A549 (cell line): ENCODE data around the gene UTF1. TPM values are rescaled to one million over a fixed set of nuclear protein-coding genes. Genes with fewer than 3 reads are reported as not detected.

Experiments
- ATAC-seq, 2 experiments: fragments of 200-7000 bp in 1 of 2; fragments of >200 bp in 1 of 2; cut with Nextera tagmentation in 1 of 2; cut with Tn5 transposase in 1 of 2; 3 replicates each; pipeline versions ENCODE4 v1.8.0 to v1.9.1; 2018 to 2020; ENCODE audit warnings: mild to moderate bottlenecking in 1 of 2, moderate library complexity in 1 of 2
- CTCF ChIA-PET: fragments of 300-600 bp; sonication (Branson Sonifier 250); formaldehyde crosslinking; extraction: SDS; loops from one replicate; lab custom pipeline; 2021; ENCODE audit warnings: antibody characterized with exemption, inconsistent platforms; lab: Yijun Ruan, JAX
- POLR2A ChIA-PET: fragments of 350-600 bp; formaldehyde crosslinking; extraction: SDS; loops from one replicate; lab custom pipeline; 2021; ENCODE audit warnings: antibody characterized with exemption, inconsistent platforms; lab: Yijun Ruan, JAX
- DNase-seq, 2 experiments: peaks; one replicate each; pipeline versions ENCODE4 v3.0.0 to v3.0.0-alpha.2; 2011 to 2016; ENCODE audit warnings: low read depth in 1 of 2, low spot score in 1 of 2
- FAIRE-seq: peaks from 2 replicates; lab custom pipeline; 2011; peaks lifted over from hg19 to GRCh38; lab: Jason Lieb, UNC
- H3K27ac ChIP-seq, 2 experiments: fragments of >200 bp; sonication (Bioruptor Twin); formaldehyde crosslinking; 3 replicates each; pipeline ENCODE4 v1.5.1; 2016 to 2017
- H3K4me1 ChIP-seq: fragments of >200 bp; sonication (Bioruptor Twin); formaldehyde crosslinking; 3 replicates; pipeline ENCODE4 v1.6.1; 2016
- H3K4me2 ChIP-seq: fragments of >200 bp; sonication (Bioruptor Twin); formaldehyde crosslinking; 3 replicates; pipeline ENCODE4 v1.6.1; 2016
- H3K4me3 ChIP-seq: fragments of >200 bp; sonication (Bioruptor Twin); formaldehyde crosslinking; 3 replicates; pipeline ENCODE4 v1.5.1; 2016
- H3K9me3 ChIP-seq: fragments of >200 bp; sonication (Bioruptor Twin); formaldehyde crosslinking; 3 replicates; pipeline ENCODE4 v1.6.1; 2016
- ATOH8 ChIP-seq: fragments of 250-450 bp; sonication (Bioruptor Pico); IDR thresholded peaks from 2 replicates; pipeline ENCODE4 v1.5.0; 2020; ENCODE audit warnings: low read depth, mild to moderate bottlenecking, moderate library complexity
- CBX2 ChIP-seq: fragments of 200-600 bp; sonication (generic); IDR thresholded peaks from 2 replicates; pipeline ENCODE4 v1.6.1; 2016; ENCODE audit warnings: low read depth, mild to moderate bottlenecking, borderline replicate concordance
- CBX8 ChIP-seq: fragments of 200-600 bp; sonication (generic); IDR thresholded peaks from 2 replicates; pipeline ENCODE4 v1.6.1; 2016
- EHF ChIP-seq: fragments of 250-450 bp; sonication (Bioruptor Pico); IDR thresholded peaks from 2 replicates; pipeline ENCODE4 v1.5.0; 2020; ENCODE audit warnings: mild to moderate bottlenecking
- EHMT2 ChIP-seq: fragments of 200-600 bp; sonication (generic); IDR thresholded peaks from 2 replicates; pipeline ENCODE4 v1.6.1; 2016; ENCODE audit warnings: antibody characterized with exemption, low read depth, mild to moderate bottlenecking, moderate library complexity
- EP300 ChIP-seq, 2 experiments: fragments of >200 bp; sonication (Bioruptor Twin); formaldehyde crosslinking; IDR thresholded peaks; 2 replicates in 1 of 2; 3 replicates in 1 of 2; pipeline ENCODE4 v1.6.1; 2016 to 2017
- FOSL2 ChIP-seq, 2 experiments: fragments of 450-650 bp in 1 of 2; fragments of >200 bp in 1 of 2; sonication (Bioruptor Twin) in 1 of 2; formaldehyde crosslinking; IDR thresholded peaks; 2 replicates each; pipeline versions ENCODE4 v1.5.0 to v1.6.1; 2016 to 2020; ENCODE audit warnings: mild to moderate bottlenecking in 1 of 2, moderate library complexity in 1 of 2
- GATA3 ChIP-seq: IDR thresholded peaks from 2 replicates; pipeline ENCODE4 v1.6.1; 2012; ENCODE audit warnings: borderline replicate concordance
- HDAC2 ChIP-seq: fragments of 200-600 bp; sonication (generic); IDR thresholded peaks from 2 replicates; pipeline ENCODE4 v1.6.1; 2016
- HEYL ChIP-seq: fragments of 250-450 bp; sonication (Bioruptor Pico); IDR thresholded peaks from 2 replicates; pipeline ENCODE4 v1.8.0; 2021; ENCODE audit warnings: mild to moderate bottlenecking, moderate library complexity
- JUN ChIP-seq, 2 experiments: fragments of >200 bp; sonication (Bioruptor Twin); formaldehyde crosslinking; IDR thresholded peaks; 2 replicates in 1 of 2; 3 replicates in 1 of 2; pipeline ENCODE4 v1.6.1; 2016 to 2017
- KDM5A ChIP-seq: fragments of 200-600 bp; sonication (generic); IDR thresholded peaks from 2 replicates; pipeline ENCODE4 v1.6.1; 2016; ENCODE audit warnings: antibody characterized with exemption, mild to moderate bottlenecking
- MAFK ChIP-seq: fragments of 450-650 bp; IDR thresholded peaks from 2 replicates; pipeline ENCODE4 v1.6.1; 2014; ENCODE audit not compliant: partially characterized antibody
- MAX ChIP-seq: IDR thresholded peaks from 2 replicates; pipeline ENCODE4 v1.6.1; 2012
- MAZ ChIP-seq: fragments of 150-350 bp; IDR thresholded peaks from 2 replicates; pipeline ENCODE4 v1.6.1; 2014; ENCODE audit warnings: antibody characterized with exemption, low read depth, low read length, borderline replicate concordance
- RAD21 ChIP-seq, 2 experiments: fragments of >200 bp in 1 of 2; sonication (Bioruptor Twin) in 1 of 2; formaldehyde crosslinking in 1 of 2; IDR thresholded peaks in 1 of 2; conservative IDR thresholded peaks in 1 of 2; 2 replicates in 1 of 2; 3 replicates in 1 of 2; pipeline ENCODE4 v1.6.1; 2012 to 2018; ENCODE audit warnings: inconsistent platforms in 1 of 2
- RFX5 ChIP-seq: fragments of 450-650 bp; IDR thresholded peaks from 2 replicates; pipeline ENCODE4 v1.7.1; 2014; ENCODE audit warnings: antibody characterized with exemption, mild to moderate bottlenecking, moderate library complexity
- ZC3H11A ChIP-seq: fragments of 450-650 bp; IDR thresholded peaks from 2 replicates; pipeline ENCODE4 v1.6.1; 2014; ENCODE audit warnings: antibody characterized with exemption, mild to moderate bottlenecking
- ZFP36 ChIP-seq: fragments of 450-650 bp; IDR thresholded peaks from 2 replicates; pipeline ENCODE4 v1.6.1; 2014; ENCODE audit warnings: borderline replicate concordance; ENCODE audit not compliant: partially characterized antibody
- ZSCAN20 ChIP-seq: fragments of 250-450 bp; sonication (Bioruptor Pico); IDR thresholded peaks from 2 replicates; pipeline ENCODE4 v1.8.0; 2022; ENCODE audit warnings: mild to moderate bottlenecking, moderate library complexity
- WGBS: methylation state at CpG from one replicate; pipeline ENCODE4 v1.1.6; 2017; ENCODE audit errors: missing lambda C conversion rate; 5-methylcytosine and 5-hydroxymethylcytosine counted together
- polyA plus RNA-seq, 4 experiments: library from polyadenylated mRNA; depleted of rRNA in 3 of 4; stranded (reverse); fragments of >200 nt; fragmentation: RNase III in 1 of 4; extraction: RNeasy Plus Mini Kit Qiagen cat#74134 plus additional on column Dnase treatment in 1 of 4; gene quantifications; 2 replicates in 3 of 4; 3 replicates in 1 of 4; pipeline ENCODE4 v1.2.3, GENCODE V29; 2011 to 2017
- TF ChIP-seq, protein P1 (sequence below): fragments of 200-600 bp; sonication (generic); IDR thresholded peaks from 2 replicates; pipeline ENCODE4 v1.6.1; 2016; ENCODE audit warnings: antibody characterized with exemption, mild to moderate bottlenecking, moderate library complexity

Gene UTF1
- polyA plus RNA-seq, 2 of the 4 experiments (the other 2 are of a cell fraction) = not detected

DNA sequence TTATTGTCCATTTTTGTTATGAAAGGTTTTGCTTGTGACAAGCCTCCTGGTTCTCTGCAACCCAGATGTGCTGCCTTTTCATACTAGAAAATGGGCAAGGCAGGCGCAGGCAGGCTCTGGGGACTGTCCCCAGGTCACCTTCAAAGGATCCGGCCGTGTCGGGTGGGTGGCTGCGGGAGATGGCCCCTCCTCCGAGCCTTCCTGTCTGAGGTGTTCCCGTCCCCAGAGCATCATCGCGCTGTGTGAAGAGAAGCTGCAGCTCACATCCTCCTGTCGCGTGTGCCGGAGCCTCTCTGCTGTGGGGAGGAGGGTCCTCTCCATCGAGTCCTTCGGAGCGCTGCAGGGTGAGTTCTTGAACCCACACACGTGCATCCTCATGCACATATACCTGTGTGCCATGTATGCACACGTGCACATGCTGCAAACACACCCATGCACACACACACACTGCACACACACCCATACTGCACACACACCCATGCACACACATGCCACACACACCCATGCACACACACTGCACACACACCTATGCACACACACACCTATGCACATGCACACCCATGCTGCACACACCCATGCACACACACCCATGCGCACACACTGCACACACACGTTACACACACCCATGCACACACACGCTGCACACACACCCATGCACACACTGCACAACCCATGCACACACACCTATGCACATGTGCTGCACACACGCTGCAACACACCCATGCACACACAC is 46.2 kb upstream of the UTF1 start:
- CTCF ChIA-PET = no interaction called here
- H3K4me2 ChIP-seq = no peak overlapping the region
- no peak overlapping the region for H3K4me3 ChIP-seq
- H3K9me3 ChIP-seq = no peaks in the 10 kb centered on the region
- 59% methylated on average over 21 of the region's 21 CpGs for WGBS
- POLR2A ChIA-PET = no interaction called here
- FAIRE-seq = no peak
- H3K4me1 ChIP-seq = no peaks in the 10 kb centered on the region
- DNase-seq = no peak
- no peak for ATAC-seq
- TF ChIP-seq MAFK = no peak
- TF ChIP-seq CBX2 = no peak
- no peak overlapping the region for H3K27ac ChIP-seq

DNA sequence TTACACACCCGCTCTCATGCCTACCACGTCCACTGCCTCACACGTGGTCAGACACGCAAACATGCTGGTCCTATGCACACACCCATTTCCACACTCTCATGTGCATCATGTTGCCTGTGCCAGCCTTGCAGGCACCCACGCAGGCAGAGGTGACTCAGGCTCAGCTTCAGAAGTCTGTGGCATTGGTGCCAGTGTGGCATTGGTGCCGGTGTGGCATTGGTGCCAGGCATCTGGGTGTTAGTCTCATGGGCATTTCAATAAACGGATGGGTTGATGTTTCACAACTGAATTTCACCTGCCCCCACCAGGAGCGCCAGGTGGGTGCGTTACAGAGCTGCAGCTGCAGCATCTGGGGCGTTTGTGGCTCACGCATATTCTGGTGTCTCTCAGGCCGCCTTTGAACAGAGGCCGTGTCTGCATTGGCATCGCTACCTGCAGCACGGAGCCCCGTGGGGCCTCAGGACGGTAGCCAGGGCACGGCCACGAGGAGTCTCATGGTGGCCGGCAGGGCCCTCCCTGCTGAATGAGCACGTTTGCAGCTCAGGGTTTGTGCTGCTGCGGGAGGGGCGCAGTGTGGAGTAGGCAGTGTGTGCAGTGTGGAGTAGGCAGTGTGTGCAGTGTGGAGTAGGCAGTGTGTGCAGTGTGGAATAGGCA is 45.3 kb upstream of the UTF1 start:
- ChIA-PET CTCF (no interaction called here), POLR2A (no interaction called here)
- H3K4me2 ChIP-seq = no peak overlapping the region
- FAIRE-seq (no peak), ATAC-seq (no peak), DNase-seq (no peak)
- TF ChIP-seq KDM5A = no peak
- TF ChIP-seq, protein P1, sequence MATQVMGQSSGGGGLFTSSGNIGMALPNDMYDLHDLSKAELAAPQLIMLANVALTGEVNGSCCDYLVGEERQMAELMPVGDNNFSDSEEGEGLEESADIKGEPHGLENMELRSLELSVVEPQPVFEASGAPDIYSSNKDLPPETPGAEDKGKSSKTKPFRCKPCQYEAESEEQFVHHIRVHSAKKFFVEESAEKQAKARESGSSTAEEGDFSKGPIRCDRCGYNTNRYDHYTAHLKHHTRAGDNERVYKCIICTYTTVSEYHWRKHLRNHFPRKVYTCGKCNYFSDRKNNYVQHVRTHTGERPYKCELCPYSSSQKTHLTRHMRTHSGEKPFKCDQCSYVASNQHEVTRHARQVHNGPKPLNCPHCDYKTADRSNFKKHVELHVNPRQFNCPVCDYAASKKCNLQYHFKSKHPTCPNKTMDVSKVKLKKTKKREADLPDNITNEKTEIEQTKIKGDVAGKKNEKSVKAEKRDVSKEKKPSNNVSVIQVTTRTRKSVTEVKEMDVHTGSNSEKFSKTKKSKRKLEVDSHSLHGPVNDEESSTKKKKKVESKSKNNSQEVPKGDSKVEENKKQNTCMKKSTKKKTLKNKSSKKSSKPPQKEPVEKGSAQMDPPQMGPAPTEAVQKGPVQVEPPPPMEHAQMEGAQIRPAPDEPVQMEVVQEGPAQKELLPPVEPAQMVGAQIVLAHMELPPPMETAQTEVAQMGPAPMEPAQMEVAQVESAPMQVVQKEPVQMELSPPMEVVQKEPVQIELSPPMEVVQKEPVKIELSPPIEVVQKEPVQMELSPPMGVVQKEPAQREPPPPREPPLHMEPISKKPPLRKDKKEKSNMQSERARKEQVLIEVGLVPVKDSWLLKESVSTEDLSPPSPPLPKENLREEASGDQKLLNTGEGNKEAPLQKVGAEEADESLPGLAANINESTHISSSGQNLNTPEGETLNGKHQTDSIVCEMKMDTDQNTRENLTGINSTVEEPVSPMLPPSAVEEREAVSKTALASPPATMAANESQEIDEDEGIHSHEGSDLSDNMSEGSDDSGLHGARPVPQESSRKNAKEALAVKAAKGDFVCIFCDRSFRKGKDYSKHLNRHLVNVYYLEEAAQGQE = no peak
- TF ChIP-seq EHF (CRISPR knock-in tag) = no peak
- no peak for TF ChIP-seq MAZ
- no peak for TF ChIP-seq ZFP36
- TF ChIP-seq FOSL2 (IDR thresholded peaks at IDR 0.05) = no peak
- no peak for TF ChIP-seq FOSL2 (CRISPR knock-in tag; IDR thresholded peaks at IDR 0.05)
- no peak for TF ChIP-seq MAFK
- TF ChIP-seq MAX = no peak
- TF ChIP-seq RAD21 (conservative IDR thresholded peaks at IDR 0.05 in 1 of 2, IDR thresholded peaks at IDR 0.05 in 1 of 2) = no peak
- no peak for TF ChIP-seq HEYL
- TF ChIP-seq EHMT2 = no peak
- no peak for TF ChIP-seq EP300 (IDR thresholded peaks at IDR 0.05)
- TF ChIP-seq JUN (IDR thresholded peaks at IDR 0.05) = no peak
- no peak for TF ChIP-seq ZSCAN20
- TF ChIP-seq CBX8 = no peak
- TF ChIP-seq GATA3 = no peak
- TF ChIP-seq RFX5 = no peak
- no peak for TF ChIP-seq ZC3H11A
- no peak for TF ChIP-seq ATOH8 (CRISPR knock-in tag)
- no peak for TF ChIP-seq HDAC2
- H3K9me3 ChIP-seq = no peaks in the 10 kb centered on the region
- H3K27ac ChIP-seq = no peak overlapping the region
- WGBS = 75% methylated on average over 14 of the region's 23 CpGs
- H3K4me1 ChIP-seq = no peaks in the 10 kb centered on the region
- H3K4me3 ChIP-seq = no peak overlapping the region
